Measurements from ENCODE around the gene SLC27A3. TPM values are rescaled to one million over a fixed set of nuclear protein-coding genes. Genes with fewer than 3 reads are reported as not detected.

The SLC27A3 gene
- total RNA-seq, 2 experiments from 2014 or later, result 38.9 to 44.0 TPM

- H3K4me1 Mint-ChIP-seq, result peaks cover 42% of the 10 kb centered on the region
- no peak for ATAC-seq (ENCODE audit: low read depth)
- H3K4me3 Mint-ChIP-seq, result no peak overlapping the region
- no peak for DNase-seq
- no peaks in the 10 kb centered on the region for H3K9me3 Mint-ChIP-seq
- peaks cover 18% of the 10 kb centered on the region for H3K36me3 Mint-ChIP-seq
- no peaks in the 10 kb centered on the region for H3K27me3 Mint-ChIP-seq
- H3K27ac Mint-ChIP-seq, result peak overlapping the region; percentile 13
- POLR2A ChIA-PET, result no interaction called here
Observed at GRCh38 chr1:153801028-153801625, 25.9 kb downstream of the SLC27A3 start.

- peaks cover 34% of the 10 kb centered on the region for H3K4me1 Mint-ChIP-seq
Observed at GRCh38 chr1:153801786-153802697, 26.8 kb downstream of the SLC27A3 start.

GRCh38 chr1:153803470-153804056 is 28.4 kb downstream of the SLC27A3 start:
- peak overlapping the region; percentile 9 for H3K4me3 Mint-ChIP-seq
- no peaks in the 10 kb centered on the region for H3K27me3 Mint-ChIP-seq
- no peak for DNase-seq
- peak overlapping the region; percentile 68 for H3K27ac Mint-ChIP-seq
- H3K36me3 Mint-ChIP-seq, result peaks cover 24% of the 10 kb centered on the region
- POLR2A ChIA-PET, result interaction anchor here (1.4 kb wide), 1 partner anchor 28 kb away, joined by 3 read pairs; no protein-coding TSS in a partner anchor
- no peaks in the 10 kb centered on the region for H3K9me3 Mint-ChIP-seq
- no peak for ATAC-seq (ENCODE audit: low read depth)
- peaks cover 31% of the 10 kb centered on the region for H3K4me1 Mint-ChIP-seq

More at GRCh38 chr1:153801786-153802697, 26.8 kb downstream of the SLC27A3 start:
- no peak overlapping the region for H3K4me3 Mint-ChIP-seq
- H3K36me3 Mint-ChIP-seq, result peaks cover 19% of the 10 kb centered on the region
- H3K27me3 Mint-ChIP-seq, result no peaks in the 10 kb centered on the region
- H3K27ac Mint-ChIP-seq, result peak overlapping the region; percentile 45
- H3K9me3 Mint-ChIP-seq, result no peaks in the 10 kb centered on the region
- DNase-seq (no peak), ATAC-seq (ENCODE audit: low read depth) (no peak)
- POLR2A ChIA-PET, result no interaction called here

- peak overlapping the region; percentile 81 for H3K27ac Mint-ChIP-seq
- no peaks in the 10 kb centered on the region for H3K27me3 Mint-ChIP-seq
- ATAC-seq (ENCODE audit: low read depth), result no peak
- H3K36me3 Mint-ChIP-seq, result peaks cover 27% of the 10 kb centered on the region
- H3K9me3 Mint-ChIP-seq, result no peaks in the 10 kb centered on the region
- H3K4me3 Mint-ChIP-seq, result peak overlapping the region; percentile 35
- H3K4me1 Mint-ChIP-seq, result peaks cover 31% of the 10 kb centered on the region
- DNase-seq, result no peak
- POLR2A ChIA-PET, result interaction anchor here (1.0 to 1.4 kb wide), 2 partner anchors 28 to 155 kb away, joined by 3 read pairs; partner anchors contain the start of gene CRTC2
Observed at GRCh38 chr1:153804112-153804511, 28.9 kb downstream of the SLC27A3 start.

GRCh38 chr1:153805042-153805745 is 30.0 kb downstream of the SLC27A3 start:
- POLR2A ChIA-PET, result interaction anchor here (0.8 to 1.6 kb wide), 4 partner anchors 141 to 171 kb away, joined by 3 to 5 read pairs (median 3); partner anchors contain the start of genes CRTC2 and DENND4B
- Mint-ChIP-seq H3K36me3 (peaks cover 34% of the 10 kb centered on the region), H3K27ac (peak overlapping the region; percentile 76), H3K4me1 (peaks cover 31% of the 10 kb centered on the region), H3K27me3 (no peaks in the 10 kb centered on the region), H3K9me3 (no peaks in the 10 kb centered on the region), H3K4me3 (peak overlapping the region; percentile 29)
- DNase-seq (peak; percentile 54), ATAC-seq (ENCODE audit: low read depth) (peak; percentile 94)

DNA sequence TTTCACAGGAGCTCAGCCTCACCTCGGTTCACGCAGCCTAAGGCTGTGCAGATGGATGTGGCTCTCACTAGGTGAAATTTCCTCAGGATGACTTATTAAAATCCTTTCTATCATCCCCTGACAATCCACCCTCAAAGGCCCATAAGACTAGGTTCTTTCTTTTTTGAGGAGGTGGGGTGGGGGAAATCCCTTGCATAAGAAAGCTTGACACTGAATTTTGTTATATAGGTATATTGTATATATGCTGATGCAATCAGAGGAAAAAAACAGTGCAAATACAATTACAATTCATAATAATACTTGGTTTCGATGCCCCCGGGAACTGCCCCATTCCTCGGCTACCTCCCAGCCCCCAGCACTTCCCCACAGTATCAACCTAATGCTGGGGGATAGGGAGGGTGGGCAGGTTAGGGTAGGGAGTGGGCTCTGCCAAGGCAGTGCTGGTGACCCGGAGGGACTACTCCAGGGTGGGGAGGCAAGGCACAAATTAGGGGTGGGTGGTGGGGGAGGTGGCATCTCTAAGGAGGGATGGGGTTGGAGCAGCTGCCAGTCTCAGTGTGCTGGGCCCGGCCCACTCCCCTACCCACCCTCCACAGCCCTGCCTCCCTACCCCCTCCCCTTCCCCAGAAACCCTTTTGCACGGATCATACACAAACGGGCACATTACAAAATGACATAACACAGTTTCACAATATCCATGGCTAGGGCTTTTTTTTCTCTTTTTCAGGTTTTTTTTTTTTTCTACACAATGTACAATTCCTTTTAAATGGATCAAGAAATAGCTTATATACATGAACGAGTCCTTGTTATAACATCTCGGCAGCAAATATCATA is 30.9 kb downstream of the SLC27A3 start:
- DNase-seq, result no peak
- Mint-ChIP-seq H3K27ac (peak overlapping the region; percentile 76), H3K4me1 (peaks cover 31% of the 10 kb centered on the region), H3K27me3 (no peaks in the 10 kb centered on the region), H3K4me3 (peak overlapping the region; percentile 29), H3K9me3 (no peaks in the 10 kb centered on the region), H3K36me3 (peaks cover 36% of the 10 kb centered on the region)
- no peak for ATAC-seq (ENCODE audit: low read depth)
- POLR2A ChIA-PET, result interaction anchor here (1.0 to 1.6 kb wide), 3 partner anchors 116 to 161 kb away, joined by 3 read pairs; partner anchors contain the start of gene DENND4B

- POLR2A ChIA-PET, result no interaction called here
- DNase-seq, result no peak
- Mint-ChIP-seq H3K4me1 (peaks cover 7% of the 10 kb centered on the region), H3K27me3 (no peaks in the 10 kb centered on the region), H3K4me3 (no peak overlapping the region), H3K9me3 (no peaks in the 10 kb centered on the region), H3K36me3 (peaks cover 37% of the 10 kb centered on the region), H3K27ac (no peak overlapping the region)
- ATAC-seq (ENCODE audit: low read depth), result no peak
Observed at GRCh38 chr1:153816283-153816889, 41.2 kb downstream of the SLC27A3 start.

DNA sequence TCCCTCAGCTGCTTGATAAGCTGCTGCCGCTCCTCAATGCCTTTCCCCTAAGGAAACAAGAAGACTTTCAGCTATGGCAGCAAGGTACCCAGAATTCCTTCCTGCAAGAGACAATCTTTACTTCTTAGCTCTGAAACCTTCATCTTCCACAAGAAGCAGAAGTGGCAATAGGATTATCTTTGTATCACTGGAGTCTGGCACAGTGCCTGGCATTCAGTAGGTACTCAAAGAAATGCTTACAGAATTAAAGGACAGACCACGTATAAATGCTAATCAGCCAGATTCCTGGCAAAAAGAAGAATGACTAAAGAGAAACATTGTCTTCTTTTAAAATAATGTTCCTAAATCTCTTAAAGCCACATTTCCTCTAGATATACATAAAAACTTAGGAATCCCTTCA is 43.7 kb downstream of the SLC27A3 start:
- Mint-ChIP-seq H3K9me3 (no peaks in the 10 kb centered on the region), H3K27me3 (no peaks in the 10 kb centered on the region), H3K27ac (no peak overlapping the region), H3K4me1 (peaks cover 4% of the 10 kb centered on the region), H3K36me3 (peaks cover 29% of the 10 kb centered on the region), H3K4me3 (no peak overlapping the region)
- POLR2A ChIA-PET, result no interaction called here
- ATAC-seq (ENCODE audit: low read depth), result no peak
- DNase-seq, result no peak

GRCh38 chr1:153827168-153827964 is 52.2 kb downstream of the SLC27A3 start:
- POLR2A ChIA-PET, result no interaction called here
- ATAC-seq (ENCODE audit: low read depth) (no peak), DNase-seq (no peak)
- H3K4me1 Mint-ChIP-seq, result peaks cover 3% of the 10 kb centered on the region
- no peaks in the 10 kb centered on the region for H3K9me3 Mint-ChIP-seq
- H3K27ac Mint-ChIP-seq, result no peak overlapping the region
- peaks cover 17% of the 10 kb centered on the region for H3K36me3 Mint-ChIP-seq
- H3K4me3 Mint-ChIP-seq, result no peak overlapping the region
- no peaks in the 10 kb centered on the region for H3K27me3 Mint-ChIP-seq
